Tibial artery (tissue), 4 donors: ENCODE measurements around the gene TFCP2.

Experiments used
- DNase-seq, 2 donors: peaks; one replicate each; pipeline ENCODE4 v3.0.0-alpha.2; 2019
- H3K27ac ChIP-seq, 2 donors: fragments of 200-600 bp; sonication (generic) in 1 of 2; 1 replicate in 1 of 2; 2 replicates in 1 of 2; pipeline ENCODE4 v1.5.1; 2018 to 2019; ENCODE audit warnings: mild to moderate bottlenecking in 1 of 2
- H3K27me3 ChIP-seq, 2 donors: fragments of 200-600 bp; sonication (generic) in 1 of 2; one replicate each; pipeline versions ENCODE4 v1.5.1 to v1.6.0; 2016 to 2019
- H3K36me3 ChIP-seq, 3 donors: fragments of 200-600 bp; sonication (generic) in 2 of 3; one replicate each; pipeline ENCODE4 v1.5.1; 2016 to 2019; ENCODE audit warnings: mild to moderate bottlenecking in 2 of 3
- H3K4me1 ChIP-seq, 4 donors: fragments of 200-600 bp; sonication (generic) in 2 of 4; 1 replicate in 3 of 4; 2 replicates in 1 of 4; pipeline ENCODE4 v1.5.1; 2016 to 2019
- H3K4me3 ChIP-seq, 2 donors: fragments of 200-600 bp; sonication (generic) in 1 of 2; 1 replicate in 1 of 2; 2 replicates in 1 of 2; pipeline ENCODE4 v1.5.1; 2018 to 2019; ENCODE audit warnings: mild to moderate bottlenecking in 2 of 2
- H3K9me3 ChIP-seq, 3 donors: fragments of 200-600 bp; sonication (generic) in 1 of 3; one replicate each; pipeline ENCODE4 v1.5.1; 2016 to 2019
- intact Hi-C: fragments of 100-400 bp; cut with DNase I; formaldehyde crosslinking; loops from one replicate; pipeline ENCODE4 v1.15.0; 2023; ENCODE audit warnings: low total_unique reads
- TF ChIP-seq, protein P1 (sequence below), 2 experiments: fragments of 200-600 bp in 1 of 2; fragments of 450-650 bp in 1 of 2; IDR thresholded peaks; one replicate each; pipeline ENCODE4 v1.5.1; 2017 to 2019; ENCODE audit warnings: antibody characterized with exemption in 2 of 2, mild to moderate bottlenecking in 1 of 2, moderate library complexity in 1 of 2

TFCP2 gene

GRCh38 chr12:51071663-51072062 lies 101.3 kb downstream of the TFCP2 start:
- Histone ChIP-seq H3K27me3 (no peaks in the 10 kb centered on the region), H3K36me3 (peaks cover 50 to 72% (median 72%) of the 10 kb centered on the region in 3 donors), H3K27ac (no peak overlapping the region), H3K4me1 (peaks cover 0 to 18% (median 7%) of the 10 kb centered on the region in 4 donors), H3K9me3 (no peaks in the 10 kb centered on the region), H3K4me3 (no peak overlapping the region)
- TF ChIP-seq, protein P1, sequence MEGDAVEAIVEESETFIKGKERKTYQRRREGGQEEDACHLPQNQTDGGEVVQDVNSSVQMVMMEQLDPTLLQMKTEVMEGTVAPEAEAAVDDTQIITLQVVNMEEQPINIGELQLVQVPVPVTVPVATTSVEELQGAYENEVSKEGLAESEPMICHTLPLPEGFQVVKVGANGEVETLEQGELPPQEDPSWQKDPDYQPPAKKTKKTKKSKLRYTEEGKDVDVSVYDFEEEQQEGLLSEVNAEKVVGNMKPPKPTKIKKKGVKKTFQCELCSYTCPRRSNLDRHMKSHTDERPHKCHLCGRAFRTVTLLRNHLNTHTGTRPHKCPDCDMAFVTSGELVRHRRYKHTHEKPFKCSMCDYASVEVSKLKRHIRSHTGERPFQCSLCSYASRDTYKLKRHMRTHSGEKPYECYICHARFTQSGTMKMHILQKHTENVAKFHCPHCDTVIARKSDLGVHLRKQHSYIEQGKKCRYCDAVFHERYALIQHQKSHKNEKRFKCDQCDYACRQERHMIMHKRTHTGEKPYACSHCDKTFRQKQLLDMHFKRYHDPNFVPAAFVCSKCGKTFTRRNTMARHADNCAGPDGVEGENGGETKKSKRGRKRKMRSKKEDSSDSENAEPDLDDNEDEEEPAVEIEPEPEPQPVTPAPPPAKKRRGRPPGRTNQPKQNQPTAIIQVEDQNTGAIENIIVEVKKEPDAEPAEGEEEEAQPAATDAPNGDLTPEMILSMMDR (IDR thresholded peaks at IDR 0.05) = no peak
- intact Hi-C loops = no loop called here
- DNase-seq = no peak

- peaks cover 0 to 2% (median 0%) of the 10 kb centered on the region in 4 donors for H3K4me1 ChIP-seq
- H3K36me3 ChIP-seq = peaks cover 63 to 89% (median 88%) of the 10 kb centered on the region in 3 donors
- no peaks in the 10 kb centered on the region for H3K27me3 ChIP-seq
- DNase-seq = no peak
- no peak overlapping the region for H3K4me3 ChIP-seq
- TF ChIP-seq, protein P1 (IDR thresholded peaks at IDR 0.05) = no peak
- intact Hi-C loops = no loop called here
- H3K27ac ChIP-seq = no peak overlapping the region
- H3K9me3 ChIP-seq = no peaks in the 10 kb centered on the region
These were observed 102.9 kb downstream of the TFCP2 start for GRCh38 chr12:51070004-51070403.

DNA sequence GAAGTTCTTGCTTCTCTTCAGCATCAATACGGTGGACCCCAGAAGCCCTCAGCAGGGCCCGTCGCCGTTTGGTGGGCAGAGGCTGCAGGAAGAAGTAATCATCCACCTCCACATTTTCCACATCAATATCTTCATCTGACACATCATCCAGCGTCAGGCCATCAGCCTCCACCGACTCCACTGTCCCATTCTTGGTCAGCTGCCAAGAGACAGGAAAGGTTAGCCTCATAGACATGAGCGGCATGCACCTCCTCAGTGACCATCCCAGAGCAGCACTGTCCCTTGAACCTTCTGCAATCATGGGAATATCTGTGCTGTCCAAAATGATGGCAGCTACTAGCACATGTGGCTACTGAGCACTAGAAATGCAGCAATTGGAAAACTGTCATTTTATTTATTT lies 105.2 kb downstream of the TFCP2 start:
- no peak overlapping the region for H3K4me3 ChIP-seq
- TF ChIP-seq, protein P1 (IDR thresholded peaks at IDR 0.05) = no peak
- no peaks in the 10 kb centered on the region for H3K9me3 ChIP-seq
- peaks cover 65 to 97% (median 96%) of the 10 kb centered on the region in 3 donors for H3K36me3 ChIP-seq
- H3K27me3 ChIP-seq = no peaks in the 10 kb centered on the region
- no peak for DNase-seq
- H3K27ac ChIP-seq = no peak overlapping the region
- intact Hi-C loops = no loop called here
- no peaks in the 10 kb centered on the region for H3K4me1 ChIP-seq

GRCh38 chr12:51067229-51067628 lies 105.7 kb downstream of the TFCP2 start:
- H3K4me1 ChIP-seq = no peaks in the 10 kb centered on the region
- H3K27me3 ChIP-seq = no peaks in the 10 kb centered on the region
- TF ChIP-seq, protein P1 (IDR thresholded peaks at IDR 0.05) = no peak
- intact Hi-C loops = no loop called here
- H3K27ac ChIP-seq = no peak overlapping the region
- H3K4me3 ChIP-seq = no peak overlapping the region
- H3K9me3 ChIP-seq = no peaks in the 10 kb centered on the region
- DNase-seq = no peak
- peaks cover 64 to 98% (median 98%) of the 10 kb centered on the region in 3 donors for H3K36me3 ChIP-seq

DNA sequence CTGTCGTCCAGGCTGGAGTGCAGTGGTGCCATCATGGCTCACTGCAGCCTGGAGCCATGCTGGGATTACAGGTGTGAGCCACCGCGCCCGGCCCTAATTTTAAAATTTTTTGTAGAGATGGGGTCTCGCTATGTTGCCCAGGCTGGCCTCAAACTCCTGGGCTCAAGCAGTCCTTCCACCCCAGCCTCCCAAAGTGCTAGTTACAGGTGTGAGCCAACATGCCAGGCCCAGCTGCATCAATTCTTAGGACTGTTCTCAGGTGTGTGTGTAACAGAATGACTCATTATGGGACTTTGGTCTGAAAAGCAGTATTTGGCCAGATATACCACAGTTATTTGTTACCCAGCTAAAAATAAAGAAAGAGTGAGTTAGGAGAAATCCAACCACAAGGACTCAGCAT lies 107.4 kb downstream of the TFCP2 start:
- no peaks in the 10 kb centered on the region for H3K9me3 ChIP-seq
- peaks cover 49 to 97% (median 93%) of the 10 kb centered on the region in 3 donors for H3K36me3 ChIP-seq
- no peak overlapping the region for H3K27ac ChIP-seq
- no peaks in the 10 kb centered on the region for H3K4me1 ChIP-seq
- H3K27me3 ChIP-seq = no peaks in the 10 kb centered on the region
- TF ChIP-seq, protein P1 (IDR thresholded peaks at IDR 0.05) = no peak
- no peak for DNase-seq
- intact Hi-C loops = no loop called here
- H3K4me3 ChIP-seq = no peak overlapping the region
